A549 (cell line): Measurements from ENCODE around the gene DSCAM.

Experiments used
- CBX2 ChIP-seq: fragments of 200-600 bp; sonication (generic); IDR thresholded peaks from 2 replicates; pipeline ENCODE4 v1.6.1; 2016; ENCODE audit warnings: low read depth, mild to moderate bottlenecking, borderline replicate concordance
- CHD2 ChIP-seq: fragments of 150-350 bp; IDR thresholded peaks from 2 replicates; pipeline ENCODE4 v1.6.1; 2014; ENCODE audit warnings: low read length; ENCODE audit not compliant: partially characterized antibody
- CTCF ChIP-seq: fragments of >200 bp; sonication (Bioruptor Twin); formaldehyde crosslinking; IDR thresholded peaks from 3 replicates; pipeline ENCODE4 v1.5.1; 2016
- ELK1 ChIP-seq: fragments of 150-350 bp; IDR thresholded peaks from 2 replicates; pipeline ENCODE4 v1.6.1; 2014; ENCODE audit warnings: low read depth, mild to moderate bottlenecking, low read length
- HMGXB4 ChIP-seq: fragments of 250-450 bp; sonication (Bioruptor Pico); IDR thresholded peaks from 2 replicates; pipeline ENCODE4 v1.5.0; 2021; ENCODE audit warnings: mild to moderate bottlenecking, moderate library complexity, borderline replicate concordance
- HOXA7 ChIP-seq: fragments of 250-450 bp; sonication (Bioruptor Pico); IDR thresholded peaks from 2 replicates; pipeline ENCODE4 v1.5.0; 2020; ENCODE audit warnings: mild to moderate bottlenecking, moderate library complexity
- MAX ChIP-seq: IDR thresholded peaks from 2 replicates; pipeline ENCODE4 v1.6.1; 2012
- NR3C1 ChIP-seq: fragments of >200 bp; sonication (Bioruptor Twin); formaldehyde crosslinking; IDR thresholded peaks from 3 replicates; pipeline ENCODE4 v1.6.1; 2017
- PBX3 ChIP-seq: IDR thresholded peaks from 2 replicates; pipeline ENCODE4 v1.6.1; 2012
- POLR2A ChIP-seq: IDR thresholded peaks from 2 replicates; pipeline ENCODE4 v1.6.1; 2012; ENCODE audit warnings: mild to moderate bottlenecking, low read length
- POLR2AphosphoS2 ChIP-seq: conservative IDR thresholded peaks from 2 replicates; pipeline ENCODE4 v1.6.1; 2012; ENCODE audit warnings: low read length, improper control_type of control experiment, inconsistent platforms
- RAD21 ChIP-seq, 2 experiments: fragments of >200 bp in 1 of 2; sonication (Bioruptor Twin) in 1 of 2; formaldehyde crosslinking in 1 of 2; IDR thresholded peaks in 1 of 2; conservative IDR thresholded peaks in 1 of 2; 2 replicates in 1 of 2; 3 replicates in 1 of 2; pipeline ENCODE4 v1.6.1; 2012 to 2018; ENCODE audit warnings: inconsistent platforms in 1 of 2
- SMC3 ChIP-seq: fragments of >200 bp; sonication (Bioruptor Twin); formaldehyde crosslinking; IDR thresholded peaks from 3 replicates; pipeline ENCODE4 v1.6.1; 2018; ENCODE audit warnings: inconsistent platforms

GRCh38 chr21:40638466-40639251 is 208.3 kb downstream of the DSCAM start:
- TF ChIP-seq CTCF = no peak
- no peak for TF ChIP-seq POLR2A
- no peak for TF ChIP-seq NR3C1
- no peak for TF ChIP-seq MAX
- TF ChIP-seq CBX2 = no peak
- TF ChIP-seq SMC3 = no peak
- no peak for TF ChIP-seq PBX3
- TF ChIP-seq HOXA7 (CRISPR knock-in tag) = no peak
- no peak for TF ChIP-seq CHD2
- TF ChIP-seq HMGXB4 (CRISPR knock-in tag) = no peak
- TF ChIP-seq RAD21 (conservative IDR thresholded peaks at IDR 0.05 in 1 of 2, IDR thresholded peaks at IDR 0.05 in 1 of 2) = no peak
- TF ChIP-seq ELK1 = no peak
- no peak for TF ChIP-seq POLR2AphosphoS2
